LHCN-M2 (cell line): ENCODE data around the gene TLE7. TPM values are rescaled to one million over a fixed set of nuclear protein-coding genes. Genes with fewer than 3 reads are reported as not detected.

ENCODE experiments used
- total RNA-seq: library from RNA; depleted of rRNA; stranded (reverse); fragments of >200 nt; gene quantifications from 2 replicates; pipeline ENCODE4 v1.2.3, GENCODE V29; 2014; rRNA removed

Gene TLE7
- total RNA-seq, 1 experiment from 2014 or later, result not detected

Other genes starting within 250 kb of the TLE7 start
- gene HYDIN, start 211.3 kb downstream of the TLE7 start, total RNA-seq, result under 0.01 TPM in 1 of 2 replicates, not detected in the other
- gene CMTR2, start 152.7 kb downstream of the TLE7 start, total RNA-seq, result 40.9 and 42.8 TPM in 2 replicates
- gene CALB2, start 83.3 kb downstream of the TLE7 start, total RNA-seq, result 0.23 TPM in 1 of 2 replicates, not detected in the other
- gene ZNF23, start 20.2 kb upstream of the TLE7 start, total RNA-seq, result 11.7 and 12.1 TPM in 2 replicates
- gene ZNF19, start 47.3 kb upstream of the TLE7 start, total RNA-seq, result 0.96 and 3.9 TPM in 2 replicates
- gene CHST4, start 84.4 kb upstream of the TLE7 start, total RNA-seq, result 0.17 TPM in 1 of 2 replicates, not detected in the other
- gene TAT, start 135.0 kb upstream of the TLE7 start, total RNA-seq, result not detected in 2 replicates
- gene MARVELD3, start 184.1 kb upstream of the TLE7 start, total RNA-seq, result not detected in 2 replicates